HCT116 (cell line): ENCODE data around the gene EVI5. TPM values are rescaled to one million over a fixed set of nuclear protein-coding genes. Genes with fewer than 3 reads are reported as not detected.

Source experiments
- ATAC-seq: fragments of 200-7000 bp; cut with Tn5 transposase; 2 replicates; pipeline ENCODE4 v1.9.1; 2020; ENCODE audit warnings: mild to moderate bottlenecking, moderate library complexity
- BruUV-seq: library from RNA; stranded (reverse); fragments of 400-500 nt; replicated peaks from 2 replicates; lab custom pipeline; 2021; lab: Mats Ljungman, UMichigan
- CTCF ChIA-PET: fragments of 300-600 bp; sonication (Branson Sonifier 250); formaldehyde crosslinking; loops from one replicate; lab custom pipeline; 2021; ENCODE audit warnings: antibody characterized with exemption; lab: Charles Lee
- POLR2A ChIA-PET: fragments of 300-600, 350-600 bp; sonication (Branson Sonifier 250); formaldehyde crosslinking; loops from one replicate; lab custom pipeline; 2021; ENCODE audit warnings: antibody characterized with exemption; lab: Charles Lee
- RAD21 ChIA-PET, 2 experiments: fragments of 300-600 bp; sonication (Branson Sonifier 250); formaldehyde crosslinking; loops; one replicate each; lab custom pipeline; 2023; ENCODE audit warnings: low total read pairs in 2 of 2; ENCODE audit not compliant: uncharacterized antibody in 2 of 2, unreplicated experiment in 2 of 2, low non-redundant PET in 1 of 2; lab: Charles Lee
- DNase-seq: peaks from one replicate; pipeline ENCODE4 v3.0.0-alpha.2; 2010; ENCODE audit warnings: low read depth, low spot score
- H2AFZ ChIP-seq: fragments of 200-600 bp; shearing (Covaris generic), sonication (generic); 2 replicates; pipeline ENCODE4 v1.6.1; 2017; ENCODE audit warnings: low read depth, mixed run types, mixed read lengths, antibody characterized with exemption, low read length; ENCODE audit not compliant: poor library complexity, severe bottlenecking
- H3K27ac ChIP-seq: 2 replicates; pipeline ENCODE4 v1.5.1; 2012; ENCODE audit warnings: low read depth, low read length
- H3K27me3 ChIP-seq: fragments of 200-600 bp; sonication (generic); 2 replicates; pipeline ENCODE4 v1.6.1; 2016; ENCODE audit warnings: mixed run types, low read length, mixed read lengths; ENCODE audit not compliant: insufficient read depth
- H3K36me3 ChIP-seq, 2 experiments: fragments of 200-500 bp in 1 of 2; fragments of 200-600 bp in 1 of 2; sonication (Bioruptor generic) in 1 of 2; sonication (generic) in 1 of 2; 2 replicates each; pipeline versions ENCODE4 v1.5.1 to v1.6.1; 2014 to 2016; ENCODE audit warnings: low read length in 2 of 2, inconsistent platforms in 1 of 2, mixed read lengths in 1 of 2, mixed run types in 1 of 2; ENCODE audit not compliant: insufficient read depth in 2 of 2, control insufficient read depth in 1 of 2
- H3K4me1 ChIP-seq, 2 experiments: fragments of 200-600 bp in 1 of 2; sonication (generic) in 1 of 2; 2 replicates each; pipeline versions ENCODE4 v1.5.1 to v1.6.1; 2012 to 2017; ENCODE audit warnings: low read length in 2 of 2, inconsistent platforms in 1 of 2, mild to moderate bottlenecking in 1 of 2, mixed read lengths in 1 of 2, mixed run types in 1 of 2, moderate library complexity in 1 of 2; ENCODE audit not compliant: insufficient read depth in 2 of 2, control insufficient read depth in 1 of 2
- H3K4me2 ChIP-seq: fragments of 200-600 bp; sonication (generic); 2 replicates; pipeline ENCODE4 v1.6.1; 2017; ENCODE audit warnings: mixed run types, low read length, mixed read lengths
- H3K4me3 ChIP-seq, 2 experiments: fragments of 200-600 bp in 1 of 2; sonication (generic) in 1 of 2; replicated peaks in 1 of 2; 2 replicates each; pipeline ENCODE4 v1.5.1; 2011 to 2016; ENCODE audit warnings: low read length in 2 of 2, control low read depth in 1 of 2, low read depth in 1 of 2, mild to moderate bottlenecking in 1 of 2, mixed read lengths in 1 of 2, mixed run types in 1 of 2
- H3K79me2 ChIP-seq: fragments of 200-600 bp; sonication (generic); 2 replicates; pipeline ENCODE4 v1.6.1; 2017; ENCODE audit warnings: mild to moderate bottlenecking, mixed run types, low read length, moderate library complexity, mixed read lengths; ENCODE audit not compliant: insufficient read depth
- H3K9ac ChIP-seq: fragments of 200-600 bp; sonication (generic); 2 replicates; pipeline ENCODE4 v1.6.1; 2016; ENCODE audit warnings: low read length, mixed read lengths
- H3K9me2 ChIP-seq: fragments of 200-600 bp; sonication (generic), shearing (Covaris generic); 2 replicates; pipeline ENCODE4 v1.6.1; 2017; ENCODE audit warnings: mixed run types, mild to moderate bottlenecking, moderate library complexity; ENCODE audit not compliant: insufficient read depth
- H3K9me3 ChIP-seq, 2 experiments: fragments of 200-500 bp in 1 of 2; fragments of 200-600 bp in 1 of 2; sonication (Bioruptor generic) in 1 of 2; sonication (generic) in 1 of 2; 2 replicates each; pipeline ENCODE4 v1.6.1; 2014 to 2017; ENCODE audit warnings: low read length in 2 of 2, mixed read lengths in 2 of 2, inconsistent platforms in 1 of 2, low read depth in 1 of 2, mild to moderate bottlenecking in 1 of 2, mixed run types in 1 of 2, moderate library complexity in 1 of 2; ENCODE audit not compliant: control insufficient read depth in 1 of 2, insufficient read depth in 1 of 2
- H4K20me1 ChIP-seq: fragments of 200-600 bp; sonication (generic), shearing (Covaris generic); 2 replicates; pipeline ENCODE4 v1.6.1; 2017; ENCODE audit warnings: mixed run types, mild to moderate bottlenecking, moderate library complexity; ENCODE audit not compliant: insufficient read depth
- ATF3 ChIP-seq: IDR thresholded peaks from 2 replicates; pipeline ENCODE4 v1.6.1; 2012
- CEBPB ChIP-seq: IDR thresholded peaks from 2 replicates; pipeline ENCODE4 v1.6.1; 2012; ENCODE audit warnings: low read depth
- EZH2 ChIP-seq: fragments of 200-600 bp; sonication (generic); IDR thresholded peaks from 2 replicates; pipeline ENCODE4 v1.6.1; 2017; ENCODE audit warnings: antibody characterized with exemption, mixed run types
- EZH2phosphoT487 ChIP-seq: fragments of 200-600 bp; IDR thresholded peaks from 2 replicates; pipeline ENCODE4 v1.6.1; 2018; ENCODE audit warnings: antibody characterized with exemption, borderline replicate concordance
- FOSL1 ChIP-seq: IDR thresholded peaks from 2 replicates; pipeline ENCODE4 v1.6.1; 2012; ENCODE audit warnings: low read depth
- JUND ChIP-seq: IDR thresholded peaks from 2 replicates; pipeline ENCODE4 v1.6.1; 2012
- MAX ChIP-seq: IDR thresholded peaks from 2 replicates; pipeline ENCODE4 v1.6.1; 2012
- POLR2A ChIP-seq: IDR thresholded peaks from 2 replicates; pipeline ENCODE4 v1.7.0; 2011; ENCODE audit warnings: borderline replicate concordance; ENCODE audit not compliant: insufficient read depth, insufficient read length; ENCODE audit errors: extremely low read depth
- POLR2AphosphoS5 ChIP-seq: IDR thresholded peaks from 2 replicates; pipeline ENCODE4 v1.6.1; 2011; ENCODE audit warnings: mild to moderate bottlenecking, low read depth, low read length, moderate library complexity
- RAD21 ChIP-seq: IDR thresholded peaks from 2 replicates; pipeline ENCODE4 v1.6.1; 2012; ENCODE audit warnings: low read depth, mild to moderate bottlenecking
- SIN3A ChIP-seq: IDR thresholded peaks from 2 replicates; pipeline ENCODE4 v1.6.1; 2012; ENCODE audit warnings: low read depth
- SRF ChIP-seq: IDR thresholded peaks from 2 replicates; pipeline ENCODE4 v1.6.1; 2012; ENCODE audit warnings: low read depth
- TCF7L2 ChIP-seq: IDR thresholded peaks from 2 replicates; pipeline ENCODE4 v1.7.0; 2011; ENCODE audit warnings: borderline replicate concordance, inconsistent platforms; ENCODE audit not compliant: insufficient read depth, insufficient read length; ENCODE audit errors: extremely low read depth
- ZBTB33 ChIP-seq: IDR thresholded peaks from 2 replicates; pipeline ENCODE4 v1.6.1; 2011; ENCODE audit warnings: mild to moderate bottlenecking, low read length, moderate library complexity; ENCODE audit not compliant: insufficient replicate concordance; ENCODE audit errors: extremely low read depth
- ZFX ChIP-seq: fragments of 450-650 bp; IDR thresholded peaks from 2 replicates; pipeline ENCODE4 v1.6.1; 2017
- intact Hi-C: fragments of 100-400 bp; cut with micrococcal nuclease; formaldehyde crosslinking; loops from 2 replicates; pipeline ENCODE4 v1.10.0; 2022
- total RNA-seq: library from RNA; stranded (reverse); gene quantifications from one replicate; pipeline ENCODE4 v1.2.1, GENCODE V29; 2021; ENCODE audit not compliant: unreplicated experiment

Gene EVI5
- total RNA-seq, 1 experiment from 2014 or later = 21.8 TPM

- intact Hi-C loops = no loop called here
- TF ChIP-seq JUND (no peak), MAX (no peak), TCF7L2 (no peak), CEBPB (no peak), ZFX (no peak), SRF (no peak), SIN3A (no peak), RAD21 (no peak), POLR2AphosphoS5 (no peak), FOSL1 (no peak), ATF3 (no peak), POLR2A (no peak), EZH2phosphoT487 (no peak), EZH2 (no peak), ZBTB33 (no peak)
- no peaks in the 10 kb centered on the region for H3K79me2 ChIP-seq
- H3K9me3 ChIP-seq = no peaks in the 10 kb centered on the region
- H3K4me3 ChIP-seq = no peak overlapping the region
- H3K9me2 ChIP-seq = no peaks in the 10 kb centered on the region
- H3K4me2 ChIP-seq = no peak overlapping the region
- ATAC-seq = no peak
- H3K27me3 ChIP-seq = no peaks in the 10 kb centered on the region
- no peak overlapping the region for H3K9ac ChIP-seq
- ChIA-PET RAD21 (interaction anchor here in 1 of 2 experiments (0.6 kb wide), 1 partner anchor 325 kb away, joined by 5 read pairs; no protein-coding TSS in a partner anchor), POLR2A (no interaction called here), CTCF (interaction anchor here (0.6 kb wide), 1 partner anchor 51 kb away, joined by 4 read pairs; no protein-coding TSS in a partner anchor)
- no peaks in the 10 kb centered on the region for H3K4me1 ChIP-seq
- H3K36me3 ChIP-seq = no peaks in the 10 kb centered on the region
- BruUV-seq = no TSS peak
- H4K20me1 ChIP-seq = no peaks in the 10 kb centered on the region
- no peak for DNase-seq
- no peak overlapping the region for H3K27ac ChIP-seq
- no peak overlapping the region for H2AFZ ChIP-seq
Observed at GRCh38 chr1:92502247-92502646, 282.7 kb downstream of the EVI5 start.
